PFSK-1 (cell line): ENCODE measurements around the gene RASGRF1.

Experiments used
- FOXP2 ChIP-seq: optimal IDR thresholded peaks from 2 replicates; pipeline ENCODE3; 2011; ENCODE audit warnings: borderline replicate concordance, control low read depth, inconsistent platforms; ENCODE audit not compliant: insufficient read depth; ENCODE audit errors: extremely low read length, extremely low read depth
- POLR2AphosphoS5 ChIP-seq: IDR thresholded peaks from 2 replicates; pipeline ENCODE4 v1.6.1; 2012; ENCODE audit warnings: low read depth, mild to moderate bottlenecking, control low read depth, low read length, moderate library complexity
- TAF1 ChIP-seq: IDR thresholded peaks from 2 replicates; pipeline ENCODE4 v1.6.1; 2012; ENCODE audit warnings: low read length, control low read depth, borderline replicate concordance; ENCODE audit not compliant: insufficient read depth
- TF ChIP-seq, protein P1 (sequence below), 2 experiments: IDR thresholded peaks; 2 replicates each; pipeline versions ENCODE4 v1.6.1 to v1.8.0; 2011 to 2012; ENCODE audit warnings: low read depth in 2 of 2, low read length in 2 of 2, control low read depth in 1 of 2, inconsistent platforms in 1 of 2, mild to moderate bottlenecking in 1 of 2, moderate library complexity in 1 of 2; ENCODE audit not compliant: insufficient read depth in 1 of 2

DNA sequence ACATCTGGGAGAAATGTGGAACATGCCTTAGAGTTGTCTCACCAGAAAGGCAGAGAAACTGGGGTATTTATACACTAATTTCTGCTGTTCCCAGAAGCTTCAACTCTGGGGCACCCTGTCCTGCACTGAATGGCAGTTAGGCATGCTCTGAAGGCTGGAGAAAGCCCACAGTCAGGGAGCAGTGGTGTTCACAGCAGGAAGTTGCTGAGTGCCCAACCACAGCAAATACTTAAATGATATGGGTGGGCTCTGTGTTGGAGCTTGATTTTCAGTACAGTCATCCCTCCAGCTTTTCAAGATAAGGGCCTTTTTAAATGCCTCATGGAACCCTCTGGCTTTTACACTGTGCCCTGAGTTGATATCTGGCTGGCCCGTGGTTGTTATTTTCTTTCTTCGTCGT, 38.7 kb upstream of the RASGRF1 start:
- TF ChIP-seq, protein P1, sequence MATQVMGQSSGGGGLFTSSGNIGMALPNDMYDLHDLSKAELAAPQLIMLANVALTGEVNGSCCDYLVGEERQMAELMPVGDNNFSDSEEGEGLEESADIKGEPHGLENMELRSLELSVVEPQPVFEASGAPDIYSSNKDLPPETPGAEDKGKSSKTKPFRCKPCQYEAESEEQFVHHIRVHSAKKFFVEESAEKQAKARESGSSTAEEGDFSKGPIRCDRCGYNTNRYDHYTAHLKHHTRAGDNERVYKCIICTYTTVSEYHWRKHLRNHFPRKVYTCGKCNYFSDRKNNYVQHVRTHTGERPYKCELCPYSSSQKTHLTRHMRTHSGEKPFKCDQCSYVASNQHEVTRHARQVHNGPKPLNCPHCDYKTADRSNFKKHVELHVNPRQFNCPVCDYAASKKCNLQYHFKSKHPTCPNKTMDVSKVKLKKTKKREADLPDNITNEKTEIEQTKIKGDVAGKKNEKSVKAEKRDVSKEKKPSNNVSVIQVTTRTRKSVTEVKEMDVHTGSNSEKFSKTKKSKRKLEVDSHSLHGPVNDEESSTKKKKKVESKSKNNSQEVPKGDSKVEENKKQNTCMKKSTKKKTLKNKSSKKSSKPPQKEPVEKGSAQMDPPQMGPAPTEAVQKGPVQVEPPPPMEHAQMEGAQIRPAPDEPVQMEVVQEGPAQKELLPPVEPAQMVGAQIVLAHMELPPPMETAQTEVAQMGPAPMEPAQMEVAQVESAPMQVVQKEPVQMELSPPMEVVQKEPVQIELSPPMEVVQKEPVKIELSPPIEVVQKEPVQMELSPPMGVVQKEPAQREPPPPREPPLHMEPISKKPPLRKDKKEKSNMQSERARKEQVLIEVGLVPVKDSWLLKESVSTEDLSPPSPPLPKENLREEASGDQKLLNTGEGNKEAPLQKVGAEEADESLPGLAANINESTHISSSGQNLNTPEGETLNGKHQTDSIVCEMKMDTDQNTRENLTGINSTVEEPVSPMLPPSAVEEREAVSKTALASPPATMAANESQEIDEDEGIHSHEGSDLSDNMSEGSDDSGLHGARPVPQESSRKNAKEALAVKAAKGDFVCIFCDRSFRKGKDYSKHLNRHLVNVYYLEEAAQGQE (IDR thresholded peaks at IDR 0.05; ENCODE audit: insufficient read depth in 1 of 2, low read depth in 2 of 2, low read length in 2 of 2), result no peak
- no peak for TF ChIP-seq FOXP2
- TF ChIP-seq POLR2AphosphoS5, result no peak
- TF ChIP-seq TAF1, result no peak
